GM12878 (cell line): ENCODE measurements around the gene CFB. TPM values are rescaled to one million over a fixed set of nuclear protein-coding genes. Genes with fewer than 3 reads are reported as not detected.
A peak's percentile ranks its signal among the peaks of the same experiment; 100 is the strongest.

Source experiments
- ATAC-seq: fragments of 200-7000 bp; cut with Tn5 transposase; 3 replicates; pipeline ENCODE4 v1.9.1; 2020; ENCODE audit warnings: mild to moderate bottlenecking, moderate library complexity
- BruUV-seq: library from RNA; stranded (reverse); fragments of 400-500 nt; replicated peaks from 2 replicates; lab custom pipeline; 2021; lab: Mats Ljungman, UMichigan
- CTCF ChIA-PET: fragments of 300-600 bp; sonication (Branson Sonifier 250); formaldehyde crosslinking; extraction: SDS; loops from one replicate; lab custom pipeline; 2021; ENCODE audit warnings: inconsistent platforms; lab: Yijun Ruan, JAX
- POLR2A ChIA-PET: fragments of 350-600 bp; formaldehyde crosslinking; extraction: SDS; loops from one replicate; lab custom pipeline; 2021; ENCODE audit warnings: inconsistent platforms; lab: Charles Lee
- RAD21 ChIA-PET: fragments of 300-600 bp; sonication (Branson Sonifier 250); formaldehyde crosslinking; loops from one replicate; lab custom pipeline; 2023; ENCODE audit warnings: antibody characterized with exemption; ENCODE audit not compliant: unreplicated experiment; lab: Charles Lee
- SMC1A ChIA-PET: fragments of 300-600 bp; sonication (Branson Sonifier 250); formaldehyde crosslinking; loops from one replicate; lab custom pipeline; 2023; ENCODE audit not compliant: unreplicated experiment, uncharacterized antibody; lab: Charles Lee
- DNase-seq: peaks from one replicate; pipeline ENCODE4 v3.0.0-alpha.2; 2011; ENCODE audit warnings: low read depth, low spot score
- FAIRE-seq: peaks from 3 replicates; lab custom pipeline; 2011; peaks lifted over from hg19 to GRCh38; lab: Jason Lieb, UNC
- H2AFZ ChIP-seq: 2 replicates; pipeline ENCODE4 v1.6.0; 2011; ENCODE audit warnings: low read depth, low read length, control low read depth; ENCODE audit not compliant: control insufficient read depth
- H3K27ac ChIP-seq: 2 replicates; pipeline ENCODE4 v1.5.1; 2011; ENCODE audit warnings: control low read depth; ENCODE audit not compliant: control insufficient read depth, insufficient read depth
- H3K27me3 ChIP-seq, 2 experiments: replicated peaks in 1 of 2; 2 replicates each; pipeline versions ENCODE4 v1.6.0 to v1.6.1; 2011; ENCODE audit warnings: low read length in 1 of 2; ENCODE audit not compliant: control insufficient read depth in 2 of 2, insufficient read depth in 2 of 2
- H3K36me3 ChIP-seq, 2 experiments: 2 replicates each; pipeline ENCODE4 v1.5.1; 2011; ENCODE audit warnings: low read length in 1 of 2; ENCODE audit not compliant: control insufficient read depth in 2 of 2, insufficient read depth in 2 of 2
- H3K4me1 ChIP-seq: 2 replicates; pipeline ENCODE4 v1.6.1; 2011; ENCODE audit warnings: mild to moderate bottlenecking, low read length, moderate library complexity, mixed read lengths; ENCODE audit not compliant: control insufficient read depth, insufficient read depth
- H3K4me2 ChIP-seq: 2 replicates; pipeline ENCODE4 v1.6.0; 2011; ENCODE audit warnings: control low read depth; ENCODE audit not compliant: control insufficient read depth, insufficient read depth
- H3K4me3 ChIP-seq: fragments of 200-600 bp; sonication (generic); 2 replicates; pipeline ENCODE4 v1.5.1; 2016
- H3K79me2 ChIP-seq: 2 replicates; pipeline ENCODE4 v1.6.0; 2011; ENCODE audit warnings: low read length; ENCODE audit not compliant: control insufficient read depth, insufficient read depth
- H3K9ac ChIP-seq: 2 replicates; pipeline ENCODE4 v1.8.0; 2011; ENCODE audit warnings: low read length, control low read depth, mixed read lengths; ENCODE audit not compliant: control insufficient read depth, insufficient read depth
- H3K9me3 ChIP-seq: replicated peaks from 3 replicates; pipeline ENCODE4 v1.5.1; 2011; ENCODE audit warnings: mild to moderate bottlenecking, low read length; ENCODE audit not compliant: control insufficient read depth, insufficient read depth
- H4K20me1 ChIP-seq: 2 replicates; pipeline ENCODE4 v1.6.0; 2011; ENCODE audit not compliant: control insufficient read depth, insufficient read depth
- FOXK2 ChIP-seq: fragments of 450-650 bp; IDR thresholded peaks from 2 replicates; pipeline ENCODE4 v1.6.1; 2017; ENCODE audit warnings: mild to moderate bottlenecking, moderate library complexity
- HDAC2 ChIP-seq: fragments of 200-600 bp; sonication (generic); IDR thresholded peaks from 2 replicates; pipeline ENCODE4 v1.6.1; 2017
- IRF4 ChIP-seq: IDR thresholded peaks from 2 replicates; pipeline ENCODE4 v1.6.1; 2011; ENCODE audit warnings: low read depth, low read length
- PAX5 ChIP-seq: IDR thresholded peaks from 2 replicates; pipeline ENCODE4 v1.6.1; 2011; ENCODE audit warnings: low read depth, low read length, borderline replicate concordance
- POU2F2 ChIP-seq: IDR thresholded peaks from 3 replicates; pipeline ENCODE4 v1.6.1; 2011; ENCODE audit warnings: low read depth, mild to moderate bottlenecking, low read length, borderline replicate concordance
- RAD21 ChIP-seq: IDR thresholded peaks from 2 replicates; pipeline ENCODE4 v1.6.1; 2011; ENCODE audit warnings: mild to moderate bottlenecking, low read depth, low read length, moderate library complexity; ENCODE audit not compliant: insufficient read depth
- SMC3 ChIP-seq: IDR thresholded peaks from 2 replicates; pipeline ENCODE4 v1.6.1; 2011; ENCODE audit warnings: low read length, improper control_type of control experiment, borderline replicate concordance
- SRF ChIP-seq, 2 experiments: IDR thresholded peaks; 2 replicates each; pipeline ENCODE4 v1.6.1; 2011; ENCODE audit warnings: low read depth in 2 of 2, low read length in 2 of 2, mild to moderate bottlenecking in 1 of 2, moderate library complexity in 1 of 2
- YY1 ChIP-seq: IDR thresholded peaks from 2 replicates; pipeline ENCODE4 v1.6.1; 2011; ENCODE audit warnings: low read depth, mild to moderate bottlenecking, low read length
- WGBS: methylation state at CpG from one replicate; pipeline ENCODE4 v1.1.6; 2016; ENCODE audit warnings: low lambda C conversion rate; ENCODE audit not compliant: insufficient replicate concordance, insufficient coverage; ENCODE audit errors: missing lambda C conversion rate; 5-methylcytosine and 5-hydroxymethylcytosine counted together
- in situ Hi-C: fragments of 300-500 bp; cut with MboI; formaldehyde crosslinking; loops from 9 replicates; pipeline ENCODE4 v1.14.3; 2018; ENCODE audit warnings: mixed read lengths
- intact Hi-C: fragments of 100-400 bp; cut with micrococcal nuclease; formaldehyde crosslinking; loops from one replicate; pipeline ENCODE4 v1.14.2; 2022; ENCODE audit not compliant: unreplicated experiment
- polyA plus RNA-seq, 11 experiments: library from polyadenylated mRNA; depleted of rRNA in 4 of 11; unstranded in 6 of 11; stranded (reverse) in 5 of 11; fragments of >200 nt; fragmentation: Nextera tagmentation in 4 of 11; fragmentation: Illumina TruSeq in 1 of 11; extraction: Ambion mirVana in 4 of 11; extraction: Trizol in 1 of 11; gene quantifications; 1 replicate in 1 of 11; 2 replicates in 10 of 11; pipeline versions ENCODE4 v1.2.1 to v1.2.3, GENCODE V29; 2011 to 2016; ENCODE audit warnings: inconsistent platforms in 2 of 11, missing spikeins in 2 of 11, low read depth in 1 of 11
- total RNA-seq, 4 experiments: library from RNA; depleted of rRNA in 3 of 4; stranded (reverse); fragments of >200 nt in 3 of 4; fragmentation: Illumina TruSeq in 1 of 4; extraction: Trizol in 1 of 4; gene quantifications; 2 replicates each; pipeline versions ENCODE4 v1.2.1 to v1.2.3, GENCODE V29; 2013 to 2021
- TF ChIP-seq, protein P1 (sequence below): fragments of 450-650 bp; IDR thresholded peaks from 2 replicates; pipeline ENCODE4 v1.6.1; 2014; ENCODE audit warnings: mild to moderate bottlenecking
- TF ChIP-seq, protein P2 (sequence below), 3 experiments: IDR thresholded peaks in 2 of 3; conservative IDR thresholded peaks in 1 of 3; 2 replicates each; pipeline ENCODE4 v1.5.1; 2011; ENCODE audit warnings: low read depth in 3 of 3, low read length in 3 of 3, mild to moderate bottlenecking in 3 of 3, control low read depth in 2 of 3, moderate library complexity in 2 of 3, inconsistent platforms in 1 of 3, mixed read lengths in 1 of 3; ENCODE audit not compliant: control insufficient read depth in 2 of 3, insufficient read depth in 1 of 3; ENCODE audit errors: extremely low read depth in 1 of 3
- TF ChIP-seq, protein P3 (sequence below): fragments of 450-650 bp; IDR thresholded peaks from 2 replicates; pipeline ENCODE4 v1.6.1; 2016; ENCODE audit warnings: mild to moderate bottlenecking

The CFB gene
- total and polyA plus RNA-seq, 10 of the 15 experiments (the other 5 are each of a cell fraction or from before 2014, with no cell fraction given) = 0.09 to 1.7 (median 0.44) TPM; not detected in 7

DNA sequence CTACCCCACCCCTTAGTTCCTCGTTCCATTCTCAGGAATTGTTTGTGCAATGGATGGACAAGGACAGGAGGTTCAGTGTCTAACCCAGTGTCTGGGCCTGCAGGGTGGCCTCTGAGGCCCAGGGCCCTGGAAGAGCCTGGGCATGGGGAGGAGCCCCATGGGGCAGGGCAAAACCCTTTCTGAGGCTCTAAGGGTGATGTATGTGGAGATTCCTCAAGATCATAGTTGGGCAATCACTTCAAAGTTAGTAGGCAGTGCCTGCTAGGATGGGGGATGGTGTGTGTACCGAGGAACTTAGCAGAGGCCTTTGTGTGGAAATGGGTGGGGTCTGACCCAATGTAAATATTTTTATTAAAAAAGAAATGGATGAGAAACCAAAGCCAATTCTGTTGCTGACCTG, 25.1 kb upstream of the CFB start:
- ChIA-PET CTCF (interaction anchor here (1.0 to 1.3 kb wide), 2 partner anchors 31 to 91 kb away, joined by 3 to 5 read pairs; no protein-coding TSS in a partner anchor), RAD21 (no interaction called here), SMC1A (interaction anchor here (0.6 kb wide), 1 partner anchor 83 kb away, joined by 3 read pairs; no protein-coding TSS in a partner anchor), POLR2A (interaction anchor here (0.6 kb wide), 1 partner anchor 306 kb away, joined by 3 read pairs; the partner anchor contains the start of gene AIF1)
- ATAC-seq (no peak), FAIRE-seq (no peak), DNase-seq (no peak)
- in situ Hi-C loops = no loop called here
- H3K9ac ChIP-seq = no peak overlapping the region
- no peaks in the 10 kb centered on the region for H3K27me3 ChIP-seq
- no peak overlapping the region for H2AFZ ChIP-seq
- WGBS = 35% methylated on average over 2 of the region's 2 CpGs
- intact Hi-C loops = no loop called here
- peaks cover under 1% of the 10 kb centered on the region; the same call in 1 of the 3 replicates for H3K9me3 ChIP-seq
- H3K4me1 ChIP-seq = no peaks in the 10 kb centered on the region
- no peaks in the 10 kb centered on the region for H4K20me1 ChIP-seq
- no peak overlapping the region for H3K27ac ChIP-seq
- no peaks in the 10 kb centered on the region for H3K36me3 ChIP-seq
- H3K4me2 ChIP-seq = no peak overlapping the region
- H3K4me3 ChIP-seq = no peak overlapping the region
- BruUV-seq = no TSS peak
- no peak for TF ChIP-seq PAX5
- TF ChIP-seq HDAC2 = no peak
- TF ChIP-seq, protein P1, sequence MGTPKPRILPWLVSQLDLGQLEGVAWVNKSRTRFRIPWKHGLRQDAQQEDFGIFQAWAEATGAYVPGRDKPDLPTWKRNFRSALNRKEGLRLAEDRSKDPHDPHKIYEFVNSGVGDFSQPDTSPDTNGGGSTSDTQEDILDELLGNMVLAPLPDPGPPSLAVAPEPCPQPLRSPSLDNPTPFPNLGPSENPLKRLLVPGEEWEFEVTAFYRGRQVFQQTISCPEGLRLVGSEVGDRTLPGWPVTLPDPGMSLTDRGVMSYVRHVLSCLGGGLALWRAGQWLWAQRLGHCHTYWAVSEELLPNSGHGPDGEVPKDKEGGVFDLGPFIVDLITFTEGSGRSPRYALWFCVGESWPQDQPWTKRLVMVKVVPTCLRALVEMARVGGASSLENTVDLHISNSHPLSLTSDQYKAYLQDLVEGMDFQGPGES = no peak
- no peaks in the 10 kb centered on the region for H3K79me2 ChIP-seq

DNA sequence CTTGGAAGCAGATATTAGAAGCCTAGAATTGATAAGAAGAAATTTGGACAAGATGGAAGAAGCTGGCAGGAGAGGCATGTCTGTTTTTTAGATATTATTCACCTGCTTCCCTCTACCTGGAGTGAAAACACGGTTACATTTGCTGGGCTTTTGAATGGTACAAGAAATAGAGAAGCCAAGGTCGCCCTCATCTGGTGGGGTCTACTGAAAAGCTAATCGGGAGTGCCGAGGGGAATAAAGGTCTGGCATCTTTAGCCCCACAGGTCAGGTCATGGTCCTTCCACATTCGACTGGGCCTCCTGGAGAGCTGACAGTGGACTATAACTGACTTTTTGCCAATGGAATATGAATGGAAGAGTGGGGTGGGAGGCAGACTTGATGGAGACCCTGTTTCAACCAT, 23.0 kb upstream of the CFB start:
- intact Hi-C loops (loop anchor here (2.0 kb wide), 1 partner anchor 60 kb away; the partner anchor contains the start of gene NEU1), in situ Hi-C loops (no loop called here)
- Histone ChIP-seq H2AFZ (no peak overlapping the region), H3K4me2 (no peak overlapping the region), H3K79me2 (no peaks in the 10 kb centered on the region), H3K36me3 (no peaks in the 10 kb centered on the region), H3K27me3 (no peaks in the 10 kb centered on the region), H3K4me3 (no peak overlapping the region), H3K27ac (no peak overlapping the region), H3K9ac (no peak overlapping the region), H4K20me1 (no peaks in the 10 kb centered on the region), H3K9me3 (peaks cover 1% of the 10 kb centered on the region; the same call in 1 of the 3 replicates), H3K4me1 (no peaks in the 10 kb centered on the region)
- FAIRE-seq (no peak), DNase-seq (no peak), ATAC-seq (peak; percentile 90)
- RAD21 ChIA-PET = interaction anchor here (0.8 to 3.1 kb wide), 13 partner anchors 18 to 242 kb away, joined by 3 to 20 read pairs (median 5); partner anchors contain the start of genes HSPA1B, LY6G5C, MSH5 and NEU1
- POLR2A ChIA-PET = interaction anchor here (1.0 kb wide), 1 partner anchor 11 kb away, joined by 3 read pairs; no protein-coding TSS in a partner anchor
- 1% methylated on average over 5 of the region's 5 CpGs for WGBS
- CTCF ChIA-PET = interaction anchor here (0.6 to 3.5 kb wide), 19 partner anchors 14 to 243 kb away, joined by 3 to 22 read pairs (median 4); partner anchors contain the start of genes LY6G5C, NEU1 and VARS1
- no TSS peak for BruUV-seq
- SMC1A ChIA-PET = interaction anchor here (0.7 to 3.6 kb wide), 11 partner anchors 11 to 245 kb away, joined by 3 to 9 read pairs (median 4); no protein-coding TSS in a partner anchor
- TF ChIP-seq IRF4 = 0 out of 2 replicates have a peak, but pooled peaks have one; percentile 17
- peak; percentile 51; the same call in 1 of the 2 replicates for TF ChIP-seq SMC3
- TF ChIP-seq, protein P2, sequence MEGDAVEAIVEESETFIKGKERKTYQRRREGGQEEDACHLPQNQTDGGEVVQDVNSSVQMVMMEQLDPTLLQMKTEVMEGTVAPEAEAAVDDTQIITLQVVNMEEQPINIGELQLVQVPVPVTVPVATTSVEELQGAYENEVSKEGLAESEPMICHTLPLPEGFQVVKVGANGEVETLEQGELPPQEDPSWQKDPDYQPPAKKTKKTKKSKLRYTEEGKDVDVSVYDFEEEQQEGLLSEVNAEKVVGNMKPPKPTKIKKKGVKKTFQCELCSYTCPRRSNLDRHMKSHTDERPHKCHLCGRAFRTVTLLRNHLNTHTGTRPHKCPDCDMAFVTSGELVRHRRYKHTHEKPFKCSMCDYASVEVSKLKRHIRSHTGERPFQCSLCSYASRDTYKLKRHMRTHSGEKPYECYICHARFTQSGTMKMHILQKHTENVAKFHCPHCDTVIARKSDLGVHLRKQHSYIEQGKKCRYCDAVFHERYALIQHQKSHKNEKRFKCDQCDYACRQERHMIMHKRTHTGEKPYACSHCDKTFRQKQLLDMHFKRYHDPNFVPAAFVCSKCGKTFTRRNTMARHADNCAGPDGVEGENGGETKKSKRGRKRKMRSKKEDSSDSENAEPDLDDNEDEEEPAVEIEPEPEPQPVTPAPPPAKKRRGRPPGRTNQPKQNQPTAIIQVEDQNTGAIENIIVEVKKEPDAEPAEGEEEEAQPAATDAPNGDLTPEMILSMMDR (IDR thresholded peaks at IDR 0.05 in 2 of 3, conservative IDR thresholded peaks at IDR 0.05 in 1 of 3; ENCODE audit: control insufficient read depth in 2 of 3, extremely low read depth in 1 of 3, insufficient read depth in 1 of 3, low read depth in 3 of 3, low read length in 3 of 3) = peak; percentile 57 to 65 (median 61)
- TF ChIP-seq YY1 = 0 out of 2 replicates have a peak, but pooled peaks have one; percentile 40
- peak; percentile 79 for TF ChIP-seq RAD21
- peak in 1 of 2 experiments; percentile 17; a peak in 1 of 4 replicates for TF ChIP-seq SRF (IDR thresholded peaks at IDR 0.05; ENCODE audit: low read depth in 2 of 2, low read length in 2 of 2)
- TF ChIP-seq, protein P3, sequence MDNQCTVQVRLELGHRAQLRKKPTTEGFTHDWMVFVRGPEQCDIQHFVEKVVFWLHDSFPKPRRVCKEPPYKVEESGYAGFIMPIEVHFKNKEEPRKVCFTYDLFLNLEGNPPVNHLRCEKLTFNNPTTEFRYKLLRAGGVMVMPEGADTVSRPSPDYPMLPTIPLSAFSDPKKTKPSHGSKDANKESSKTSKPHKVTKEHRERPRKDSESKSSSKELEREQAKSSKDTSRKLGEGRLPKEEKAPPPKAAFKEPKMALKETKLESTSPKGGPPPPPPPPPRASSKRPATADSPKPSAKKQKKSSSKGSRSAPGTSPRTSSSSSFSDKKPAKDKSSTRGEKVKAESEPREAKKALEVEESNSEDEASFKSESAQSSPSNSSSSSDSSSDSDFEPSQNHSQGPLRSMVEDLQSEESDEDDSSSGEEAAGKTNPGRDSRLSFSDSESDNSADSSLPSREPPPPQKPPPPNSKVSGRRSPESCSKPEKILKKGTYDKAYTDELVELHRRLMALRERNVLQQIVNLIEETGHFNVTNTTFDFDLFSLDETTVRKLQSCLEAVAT = peak; percentile 72
- no peak for TF ChIP-seq POU2F2
- no peak for TF ChIP-seq FOXK2
